ENCODE data around the gene ETFRF1.

Gene ETFRF1

DNA sequence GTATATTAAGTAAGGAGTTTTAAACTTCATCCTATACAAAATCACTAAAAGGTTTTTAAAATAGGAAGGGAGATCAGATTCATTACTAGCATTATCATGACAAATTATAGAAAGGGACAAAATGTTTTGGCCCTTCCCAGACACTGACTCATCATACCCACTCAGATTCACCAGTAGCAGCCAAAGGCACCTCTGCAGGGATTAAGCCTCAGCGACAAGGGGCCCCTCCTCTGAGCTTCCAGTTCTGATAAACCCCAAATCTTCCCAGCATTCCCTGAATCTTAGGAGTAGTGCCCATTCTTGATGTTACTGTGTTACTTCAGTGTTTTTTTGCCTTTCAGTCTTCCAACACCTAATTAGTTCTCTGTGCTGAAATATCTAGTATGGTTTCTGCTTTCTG, 41.2 kb downstream of the ETFRF1 start:
- CTCF ChIA-PET = interaction anchor here (0.6 to 1.0 kb wide), 2 partner anchors 152 to 200 kb away, joined by 3 read pairs; no protein-coding TSS in a partner anchor
- H3K27ac ChIP-seq (ENCODE audit: extremely low read depth, low read depth, low read length) = no peak overlapping the region
- no peaks in the 10 kb centered on the region for H3K4me1 ChIP-seq (ENCODE audit: control insufficient read depth, insufficient read depth, low read length)
- TF ChIP-seq ZNF366 (tag by site-specific recombination; conservative IDR thresholded peaks at IDR 0.05) = no peak
- no peak for TF ChIP-seq ZNF416 (tag by site-specific recombination; IDR thresholded peaks at IDR 0.05)
- TF ChIP-seq REPIN1 (tag by site-specific recombination; IDR thresholded peaks at IDR 0.05; ENCODE audit: low read depth) = no peak
- no peak for TF ChIP-seq ZNF10 (tag by site-specific recombination; IDR thresholded peaks at IDR 0.05)
- peak; percentile 30; the same call in 1 of the 2 replicates for TF ChIP-seq OSR2 (tag by site-specific recombination; IDR thresholded peaks at IDR 0.05)
- TF ChIP-seq ZNF670 (tag by site-specific recombination; IDR thresholded peaks at IDR 0.05; ENCODE audit: low read depth) = no peak
- no peak for TF ChIP-seq MZF1 (tag by site-specific recombination; IDR thresholded peaks at IDR 0.05; ENCODE audit: borderline replicate concordance)
- POLR2A ChIA-PET = no interaction called here
- no peak overlapping the region for H3K4me3 ChIP-seq (ENCODE audit: low read depth, low read length)
- peaks cover 9 to 14% of the 10 kb centered on the region in 2 experiments for H3K36me3 ChIP-seq (ENCODE audit: control insufficient read depth in 2 of 2, insufficient read depth in 1 of 2, low read length in 2 of 2)
- H3K9me3 ChIP-seq (ENCODE audit: control insufficient read depth, insufficient read depth, low read depth, low read length) = no peaks in the 10 kb centered on the region

GRCh38 chr12:25236626-25237025, 41.6 kb downstream of the ETFRF1 start:
- peaks cover 9 to 14% of the 10 kb centered on the region in 2 experiments for H3K36me3 ChIP-seq (ENCODE audit: control insufficient read depth in 2 of 2, insufficient read depth in 1 of 2, low read length in 2 of 2)
- CTCF ChIA-PET = interaction anchor here (0.6 kb wide), 1 partner anchor 200 kb away, joined by 3 read pairs; no protein-coding TSS in a partner anchor
- POLR2A ChIA-PET = no interaction called here
- H3K4me1 ChIP-seq (ENCODE audit: control insufficient read depth, insufficient read depth, low read length) = no peaks in the 10 kb centered on the region
- H3K4me3 ChIP-seq (ENCODE audit: low read depth, low read length) = no peak overlapping the region
- H3K9me3 ChIP-seq (ENCODE audit: control insufficient read depth, insufficient read depth, low read depth, low read length) = no peaks in the 10 kb centered on the region
- no peak overlapping the region for H3K27ac ChIP-seq (ENCODE audit: extremely low read depth, low read depth, low read length)
- no peak for TF ChIP-seq ZNF555 (tag by site-specific recombination; conservative IDR thresholded peaks at IDR 0.05)
- no peak for TF ChIP-seq ZNF621 (tag by site-specific recombination; IDR thresholded peaks at IDR 0.05)

DNA sequence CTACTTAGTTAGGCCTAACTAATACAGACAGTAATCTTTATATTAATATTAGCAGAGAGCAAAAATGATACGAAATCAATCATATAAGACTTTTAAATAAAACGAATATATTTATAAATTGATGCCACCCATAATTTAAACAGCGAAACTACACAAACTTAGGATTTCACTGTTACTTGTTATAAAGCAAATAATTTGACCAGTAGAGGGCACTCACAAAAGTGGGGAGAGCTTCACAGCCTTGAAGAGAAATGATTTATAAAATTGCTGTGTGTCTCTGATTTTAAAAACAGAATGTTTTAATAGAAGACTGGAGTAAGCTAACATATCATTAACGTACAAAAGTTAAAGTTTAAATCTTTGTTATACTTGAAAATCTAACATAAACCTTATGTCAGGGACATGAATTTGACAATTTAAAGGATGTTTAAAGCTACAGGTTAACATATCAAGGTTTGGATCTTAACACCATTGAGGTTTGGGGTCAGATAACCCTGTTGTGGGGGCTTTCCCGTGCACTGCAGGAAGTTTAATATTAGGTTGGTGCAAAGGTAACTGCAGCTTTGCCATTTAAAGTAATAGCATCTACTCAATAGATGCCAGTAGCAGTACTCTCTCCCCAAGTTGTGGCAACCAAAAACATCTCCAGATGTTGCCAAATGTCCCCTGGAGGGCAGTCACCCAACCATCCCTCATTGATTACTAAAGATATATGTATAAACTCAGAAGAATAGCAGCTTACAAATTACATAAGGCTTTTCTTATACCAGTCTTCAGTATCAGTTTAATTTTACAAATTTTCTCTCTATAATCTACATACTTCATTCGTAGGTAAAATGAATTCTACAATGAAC, 46.4 kb downstream of the ETFRF1 start:
- TF ChIP-seq ZNF670 (tag by site-specific recombination; IDR thresholded peaks at IDR 0.05; ENCODE audit: low read depth) = no peak
- TF ChIP-seq SCRT2 (tag by site-specific recombination; IDR thresholded peaks at IDR 0.05) = 0 out of 2 replicates have a peak, but pooled peaks have one; percentile 18
- peak; percentile 56; the same call in 1 of the 2 replicates for TF ChIP-seq ZNF768 (tag by site-specific recombination; IDR thresholded peaks at IDR 0.05)
- 0 out of 2 replicates have a peak, but pooled peaks have one; percentile 31 for TF ChIP-seq ZNF660 (tag by site-specific recombination; IDR thresholded peaks at IDR 0.05)

DNA sequence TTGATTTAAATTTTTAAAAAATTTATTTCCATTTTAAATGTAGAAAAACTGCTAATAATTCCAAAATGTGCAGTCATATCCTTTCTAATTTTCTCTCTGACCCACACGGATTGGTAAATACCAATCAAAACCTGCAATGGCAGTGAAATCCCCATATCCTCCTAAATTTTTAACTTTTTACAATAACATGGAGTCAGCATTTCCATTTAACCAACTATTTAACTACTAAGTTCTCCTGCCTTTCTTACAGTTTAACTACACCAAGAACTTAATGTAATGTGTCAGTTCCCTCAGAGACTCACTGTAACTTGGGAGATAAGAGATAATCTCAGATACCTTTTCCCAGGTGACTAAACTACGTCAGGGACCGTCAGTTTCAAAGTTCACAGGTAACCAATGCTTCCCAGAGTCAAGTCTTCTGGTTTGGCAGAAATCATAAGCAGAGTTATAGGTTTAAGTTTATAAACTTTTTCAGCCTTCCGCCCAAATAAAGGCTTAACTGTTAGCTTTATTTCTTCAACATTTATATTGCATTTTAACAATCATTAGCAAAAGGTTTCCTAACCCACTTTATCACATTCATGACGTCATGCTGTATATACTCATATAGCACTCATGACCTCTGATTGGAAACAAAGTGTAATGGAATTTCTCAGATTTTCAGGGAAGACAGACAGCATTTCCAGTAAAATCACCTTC, 48.1 kb downstream of the ETFRF1 start:
- no peak overlapping the region for H3K4me3 ChIP-seq (ENCODE audit: low read depth, low read length)
- no peaks in the 10 kb centered on the region for H3K9me3 ChIP-seq (ENCODE audit: control insufficient read depth, insufficient read depth, low read depth, low read length)
- TF ChIP-seq ZNF629 (tag by site-specific recombination; IDR thresholded peaks at IDR 0.05) (peak; percentile 70), ZNF138 (tag by site-specific recombination; IDR thresholded peaks at IDR 0.05; ENCODE audit: borderline replicate concordance) (no peak), FEZF1 (tag by site-specific recombination; IDR thresholded peaks at IDR 0.05) (no peak), SP3 (tag by site-specific recombination; IDR thresholded peaks at IDR 0.05) (no peak), ZNF704 (tag by site-specific recombination; IDR thresholded peaks at IDR 0.05) (no peak), ZSCAN16 (tag by site-specific recombination; IDR thresholded peaks at IDR 0.05) (no peak), IKZF3 (tag by site-specific recombination; IDR thresholded peaks at IDR 0.05) (peak; percentile 17; the same call in 1 of the 2 replicates), ATF2 (tag by site-specific recombination; IDR thresholded peaks at IDR 0.05; ENCODE audit: low read depth) (peak; percentile 93), ZNF664 (tag by site-specific recombination; IDR thresholded peaks at IDR 0.05) (peak; percentile 73), KLF16 (tag by site-specific recombination; IDR thresholded peaks at IDR 0.05) (no peak), ZSCAN23 (tag by site-specific recombination; IDR thresholded peaks at IDR 0.05) (no peak), YY2 (tag by site-specific recombination; IDR thresholded peaks at IDR 0.05) (no peak)
- peaks cover 11 to 16% of the 10 kb centered on the region in 2 experiments for H3K36me3 ChIP-seq (ENCODE audit: control insufficient read depth in 2 of 2, insufficient read depth in 1 of 2, low read length in 2 of 2)
- ChIA-PET POLR2A (no interaction called here), CTCF (interaction anchor here (0.7 to 2.7 kb wide), 2 partner anchors 19 to 140 kb away, joined by 3 to 13 read pairs; no protein-coding TSS in a partner anchor)
- H3K27ac ChIP-seq (ENCODE audit: extremely low read depth, low read depth, low read length) = no peak overlapping the region
- peaks cover 4% of the 10 kb centered on the region; the same call in 1 of the 2 replicates for H3K4me1 ChIP-seq (ENCODE audit: control insufficient read depth, insufficient read depth, low read length)

More for the DNA sequence above, 46.4 kb downstream of the ETFRF1 start:
- Histone ChIP-seq H3K4me3 (ENCODE audit: low read depth, low read length) (no peak overlapping the region), H3K36me3 (ENCODE audit: control insufficient read depth in 2 of 2, insufficient read depth in 1 of 2, low read length in 2 of 2) (peaks cover 14 to 20% of the 10 kb centered on the region in 2 experiments), H3K4me1 (ENCODE audit: control insufficient read depth, insufficient read depth, low read length) (peaks cover 4% of the 10 kb centered on the region; the same call in 1 of the 2 replicates), H3K9me3 (ENCODE audit: control insufficient read depth, insufficient read depth, low read depth, low read length) (no peaks in the 10 kb centered on the region), H3K27ac (ENCODE audit: extremely low read depth, low read depth, low read length) (no peak overlapping the region)
- POLR2A ChIA-PET = no interaction called here
- CTCF ChIA-PET = interaction anchor here (0.6 to 2.7 kb wide), 25 partner anchors 9 to 991 kb away, joined by 3 to 13 read pairs (median 3); partner anchors contain the start of gene KRAS
